ENCODE measurements around the gene PCSK4.
"Not testable (repeated sequence)": the region's sequence is repeated elsewhere in the genome, so short reads cannot be mapped to it uniquely, and the experiment has no call there.

Gene PCSK4

GRCh38 chr19:1522061-1522460, 31.9 kb upstream of the PCSK4 start:
- no peak for DNase-seq (ENCODE audit: low read depth in 2 of 2, low spot score in 1 of 2)

- DNase-seq (ENCODE audit: low read depth in 2 of 2, low spot score in 1 of 2), result no peak
These were observed 31.5 kb upstream of the PCSK4 start for GRCh38 chr19:1521636-1522035.

- DNase-seq (ENCODE audit: low read depth in 2 of 2, low spot score in 1 of 2), result no peak
These were observed 30.1 kb upstream of the PCSK4 start for GRCh38 chr19:1520203-1520780.

- not testable (repeated sequence) for DNase-seq (ENCODE audit: low read depth in 2 of 2, low spot score in 1 of 2)
These were observed 29.7 kb upstream of the PCSK4 start for GRCh38 chr19:1519802-1520201.

- DNase-seq (ENCODE audit: low read depth in 2 of 2, low spot score in 1 of 2), result no peak
These were observed 28.3 kb upstream of the PCSK4 start for GRCh38 chr19:1518471-1518870.

DNA sequence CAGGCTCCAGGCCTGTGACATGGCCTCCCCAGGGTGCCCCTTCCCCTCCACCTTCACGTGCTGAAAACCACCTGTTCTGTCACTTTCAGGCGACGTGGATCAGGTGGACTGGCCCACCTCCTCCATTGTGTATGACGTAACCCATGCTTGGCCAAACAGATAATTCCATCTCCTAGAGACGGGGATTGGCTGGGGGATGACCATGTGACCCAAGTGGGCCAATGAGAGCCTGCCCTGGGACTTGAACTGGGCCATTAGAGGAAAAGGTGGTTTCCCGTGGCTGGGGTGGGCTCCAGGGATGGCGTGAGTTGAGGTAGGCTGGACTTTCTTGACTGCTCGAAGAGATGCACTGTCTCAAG, 26.2 kb upstream of the PCSK4 start:
- no peak for DNase-seq (ENCODE audit: low read depth in 2 of 2, low spot score in 1 of 2)

- DNase-seq (ENCODE audit: low read depth in 2 of 2, low spot score in 1 of 2), result no peak
These were observed 25.0 kb upstream of the PCSK4 start for GRCh38 chr19:1514986-1515721.

DNA sequence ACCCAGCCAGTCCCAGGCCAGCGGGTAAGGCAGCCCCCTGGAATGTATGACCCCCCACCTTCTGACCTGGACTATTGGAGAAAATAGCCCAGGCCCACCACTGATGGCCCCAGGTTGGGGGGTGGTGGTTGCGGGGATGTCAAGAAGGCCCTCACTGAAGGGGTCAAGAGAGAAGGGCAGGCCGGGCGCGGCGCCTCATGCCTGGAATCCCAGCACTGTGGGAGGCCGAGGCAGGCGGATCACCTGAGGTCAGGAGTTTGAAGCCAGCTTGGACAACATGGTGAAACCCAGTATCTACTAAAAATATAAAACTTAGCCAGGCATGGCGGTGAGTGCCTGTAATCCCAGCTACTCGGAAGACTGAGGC, 24.1 kb upstream of the PCSK4 start:
- DNase-seq (ENCODE audit: low read depth in 2 of 2, low spot score in 1 of 2), result no peak

GRCh38 chr19:1513499-1514294, 23.5 kb upstream of the PCSK4 start:
- peak in 1 of 2 donors; percentile 42 for DNase-seq (ENCODE audit: low read depth in 2 of 2, low spot score in 1 of 2)

DNA sequence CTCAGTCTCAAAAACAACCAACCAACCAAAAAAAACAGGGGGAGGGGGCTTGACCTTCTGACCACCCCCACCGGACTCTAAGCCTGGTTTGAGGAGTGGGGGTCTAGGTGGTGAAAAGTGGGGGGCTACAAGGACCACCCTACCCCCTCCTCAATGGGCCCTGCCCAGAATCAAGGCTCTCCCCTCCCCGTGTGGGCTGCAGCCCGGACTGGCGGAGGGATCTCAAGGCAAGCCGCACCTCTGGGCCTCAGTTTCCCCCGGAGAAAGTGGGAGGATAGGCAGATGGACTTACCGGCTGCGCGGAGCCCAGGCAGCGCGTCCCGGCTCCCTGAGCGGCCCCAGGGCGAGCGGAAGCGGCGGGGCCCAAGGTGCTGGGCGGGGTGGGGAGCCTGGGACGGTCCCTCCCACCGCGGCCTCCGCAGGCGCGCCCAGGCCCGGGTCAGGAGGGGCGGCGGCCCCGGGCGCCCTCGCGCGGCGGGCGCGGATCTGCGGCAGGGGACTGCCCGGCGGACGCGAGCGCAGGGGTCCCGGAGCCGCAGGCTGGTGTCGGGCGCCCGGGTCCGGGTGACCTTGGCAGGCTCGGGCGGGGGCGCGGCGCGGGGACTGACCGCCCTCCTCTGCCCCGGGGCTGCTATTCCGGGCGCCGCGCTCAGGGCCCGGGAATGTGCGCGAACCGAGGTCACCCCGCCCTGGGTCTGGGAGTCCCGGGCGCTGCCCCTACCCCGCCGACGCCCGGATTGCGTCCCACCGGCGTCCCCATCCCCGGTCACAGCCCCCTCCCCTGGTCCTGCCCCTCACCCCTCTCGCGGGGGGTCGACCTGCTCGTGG, 22.7 kb upstream of the PCSK4 start, which contains the start of gene ADAMTSL5:
ADAMTSL5 (minus strand) TSS at position 349 of the 828 bp plus-strand sequence. CDS start 2,076 bp downstream, outside the sequence.
- peak in 1 of 2 donors; percentile 16 for DNase-seq (ENCODE audit: low read depth in 2 of 2, low spot score in 1 of 2)

- DNase-seq (ENCODE audit: low read depth in 2 of 2, low spot score in 1 of 2), result no peak
These were observed 21.5 kb upstream of the PCSK4 start for GRCh38 chr19:1511318-1512317.

DNA sequence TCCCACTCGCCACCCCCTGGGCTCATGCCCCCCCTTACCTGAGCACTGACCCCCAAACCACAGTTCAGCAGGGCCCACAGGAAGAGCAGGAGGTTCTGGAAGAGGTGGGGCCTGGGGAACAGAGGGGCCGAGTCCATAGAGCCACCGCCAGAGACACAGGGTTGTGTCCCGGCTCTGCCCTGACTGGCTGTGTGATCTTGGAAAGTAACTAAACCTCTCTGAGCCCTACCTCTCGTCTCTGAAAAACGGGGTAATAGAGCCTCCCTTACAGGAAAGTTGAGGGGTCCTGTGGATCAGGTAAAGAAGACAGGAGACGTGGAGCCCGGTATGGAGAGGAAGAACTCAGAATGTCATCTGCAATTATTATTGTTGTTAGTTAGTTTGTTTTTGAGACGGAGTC, 20.7 kb upstream of the PCSK4 start:
- DNase-seq (ENCODE audit: low read depth in 2 of 2, low spot score in 1 of 2), result no peak

DNA sequence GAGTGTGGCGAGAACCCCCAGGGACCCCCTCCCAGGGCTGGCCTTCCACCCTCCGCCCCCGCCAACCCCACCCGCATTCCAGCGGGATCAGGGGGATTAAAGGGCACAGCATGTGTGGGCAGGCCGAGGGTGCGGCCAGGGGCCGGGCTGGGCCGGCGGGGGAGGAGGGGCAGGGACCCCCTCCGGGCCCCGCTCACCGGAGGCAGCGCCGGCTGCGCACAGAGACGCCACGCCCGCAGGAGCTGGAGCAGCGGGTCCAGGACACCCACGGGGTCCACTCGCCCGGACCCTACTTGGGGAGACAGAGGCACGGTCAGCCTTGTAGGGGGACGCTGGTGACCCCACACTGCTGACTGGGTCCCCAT, 20.3 kb upstream of the PCSK4 start:
- DNase-seq (ENCODE audit: low read depth in 2 of 2, low spot score in 1 of 2), result no peak

- no peak for DNase-seq (ENCODE audit: low read depth in 2 of 2, low spot score in 1 of 2)
These were observed 19.7 kb upstream of the PCSK4 start for GRCh38 chr19:1509602-1510441.

- no peak for DNase-seq (ENCODE audit: low read depth in 2 of 2, low spot score in 1 of 2)
These were observed 18.3 kb upstream of the PCSK4 start for GRCh38 chr19:1508507-1508856.

DNA sequence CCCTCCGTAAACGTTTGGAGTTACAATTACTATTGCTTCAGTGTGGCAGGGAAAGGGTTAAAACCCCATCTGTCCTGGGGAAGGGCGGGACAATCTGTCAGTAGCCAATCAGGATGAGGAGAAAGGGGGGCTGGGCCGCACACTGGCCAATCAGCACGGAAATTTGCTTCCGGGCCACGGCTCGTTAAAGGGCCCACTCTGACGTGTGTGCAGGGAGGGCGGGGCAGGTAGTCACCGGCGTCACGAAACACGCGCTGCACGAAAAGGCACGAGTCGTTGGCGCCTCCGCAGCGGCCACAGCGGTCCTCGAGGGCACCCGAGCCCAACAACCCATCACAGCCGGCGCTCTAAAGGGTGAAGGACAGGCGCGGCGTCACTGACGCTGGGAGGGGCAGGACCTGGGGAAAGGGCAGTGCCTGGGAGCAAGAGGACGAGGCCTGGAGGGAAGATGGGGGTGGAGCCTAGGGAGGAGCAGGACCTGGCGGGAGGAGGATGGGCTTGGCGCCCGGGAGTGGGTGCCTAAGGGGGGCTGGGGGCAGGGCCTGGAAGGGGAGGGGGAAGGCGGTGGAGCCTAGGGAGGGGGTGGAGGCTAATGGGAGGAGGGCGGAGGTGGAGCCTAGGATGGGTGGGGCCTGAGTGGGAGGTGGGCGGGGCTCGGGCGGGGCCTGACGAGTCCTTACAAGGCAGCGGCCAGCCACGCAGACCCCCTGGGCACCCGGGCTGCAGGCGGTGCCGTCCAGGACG, 17.8 kb upstream of the PCSK4 start:
- peak; percentile 66 to 81 for DNase-seq (ENCODE audit: low read depth in 2 of 2, low spot score in 1 of 2)

GRCh38 chr19:1507192-1507660, 17.1 kb upstream of the PCSK4 start:
- DNase-seq (ENCODE audit: low read depth in 2 of 2, low spot score in 1 of 2), result no peak
